ENCODE results near the gene ST6GALNAC1. TPM values are rescaled to one million over a fixed set of nuclear protein-coding genes. Genes with fewer than 3 reads are reported as not detected.

Gene ST6GALNAC1
- total and polyA plus RNA-seq, 12 donors = 0.25 to 0.88 (median 0.47) TPM; not detected in 7

GRCh38 chr17:76671123-76671911 lies 27.8 kb upstream of the ST6GALNAC1 start:
- intact Hi-C loops (cut with DNase I) = no loop called here

DNA sequence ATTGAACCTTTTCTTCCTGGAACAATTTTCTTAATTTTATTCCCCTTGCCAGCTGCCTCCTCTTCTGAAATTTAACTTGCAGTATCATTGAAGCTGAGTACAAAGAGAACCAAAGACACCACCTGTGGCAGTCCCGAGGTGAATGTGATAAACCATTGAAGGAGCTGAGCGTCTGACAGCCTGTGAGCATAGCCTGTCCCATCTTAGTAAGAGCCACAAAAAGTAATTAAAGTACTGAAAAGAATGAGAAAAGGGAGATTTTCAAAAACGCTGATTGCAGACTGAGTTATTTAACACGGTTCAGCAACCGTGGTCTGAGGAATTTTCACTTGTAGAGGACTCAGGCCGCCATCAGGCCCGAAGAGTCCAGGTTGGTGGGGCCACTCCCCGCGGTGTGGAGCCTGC lies 27.2 kb upstream of the ST6GALNAC1 start:
- Histone ChIP-seq H3K36me3 (replicated peaks in 1 of 2) (peaks cover 0 to 3% of the 10 kb centered on the region in 2 donors), H3K27me3 (no peaks in the 10 kb centered on the region), H3K4me1 (replicated peaks in 1 of 2) (peaks cover 14% of the 10 kb centered on the region in 2 donors), H3K27ac (peak overlapping the region in 3 of 5 donors; percentile 48 to 82 (median 65)), H3K9me3 (replicated peaks in 1 of 3) (no peaks in the 10 kb centered on the region), H3K4me3 (no peak overlapping the region)
- intact Hi-C loops (cut with DNase I) = no loop called here
- no peak for DNase-seq
- TF ChIP-seq, protein P1, sequence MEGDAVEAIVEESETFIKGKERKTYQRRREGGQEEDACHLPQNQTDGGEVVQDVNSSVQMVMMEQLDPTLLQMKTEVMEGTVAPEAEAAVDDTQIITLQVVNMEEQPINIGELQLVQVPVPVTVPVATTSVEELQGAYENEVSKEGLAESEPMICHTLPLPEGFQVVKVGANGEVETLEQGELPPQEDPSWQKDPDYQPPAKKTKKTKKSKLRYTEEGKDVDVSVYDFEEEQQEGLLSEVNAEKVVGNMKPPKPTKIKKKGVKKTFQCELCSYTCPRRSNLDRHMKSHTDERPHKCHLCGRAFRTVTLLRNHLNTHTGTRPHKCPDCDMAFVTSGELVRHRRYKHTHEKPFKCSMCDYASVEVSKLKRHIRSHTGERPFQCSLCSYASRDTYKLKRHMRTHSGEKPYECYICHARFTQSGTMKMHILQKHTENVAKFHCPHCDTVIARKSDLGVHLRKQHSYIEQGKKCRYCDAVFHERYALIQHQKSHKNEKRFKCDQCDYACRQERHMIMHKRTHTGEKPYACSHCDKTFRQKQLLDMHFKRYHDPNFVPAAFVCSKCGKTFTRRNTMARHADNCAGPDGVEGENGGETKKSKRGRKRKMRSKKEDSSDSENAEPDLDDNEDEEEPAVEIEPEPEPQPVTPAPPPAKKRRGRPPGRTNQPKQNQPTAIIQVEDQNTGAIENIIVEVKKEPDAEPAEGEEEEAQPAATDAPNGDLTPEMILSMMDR (IDR thresholded peaks at IDR 0.05) = no peak
- no peak for TF ChIP-seq POLR2A (IDR thresholded peaks at IDR 0.05)
- WGBS, 4 donors = 59 to 69% (median 65%) methylated on average over 9 of the region's 9 CpGs

More at GRCh38 chr17:76671123-76671911, 27.8 kb upstream of the ST6GALNAC1 start:
- TF ChIP-seq, protein P1 (IDR thresholded peaks at IDR 0.05) = no peak
- peak in 1 of 2 donors; percentile 36 for TF ChIP-seq POLR2A (IDR thresholded peaks at IDR 0.05)
- Histone ChIP-seq H3K27ac (peak overlapping the region in 4 of 5 donors; percentile 62 to 89 (median 84)), H3K36me3 (replicated peaks in 1 of 2) (peaks cover 0 to 9% of the 10 kb centered on the region in 2 donors), H3K4me1 (replicated peaks in 1 of 2) (peaks cover 14% of the 10 kb centered on the region in 2 donors), H3K27me3 (no peaks in the 10 kb centered on the region), H3K4me3 (peak overlapping the region in 2 of 4 donors; percentile 29 to 79), H3K9me3 (replicated peaks in 1 of 3) (no peaks in the 10 kb centered on the region)
- peak; percentile 99 to 100 (median 100) for DNase-seq
- 17 to 30% (median 22%) methylated on average over 18 to 32 of the region's 32 CpGs for whole genome bisulfite sequencing, 4 donors

DNA sequence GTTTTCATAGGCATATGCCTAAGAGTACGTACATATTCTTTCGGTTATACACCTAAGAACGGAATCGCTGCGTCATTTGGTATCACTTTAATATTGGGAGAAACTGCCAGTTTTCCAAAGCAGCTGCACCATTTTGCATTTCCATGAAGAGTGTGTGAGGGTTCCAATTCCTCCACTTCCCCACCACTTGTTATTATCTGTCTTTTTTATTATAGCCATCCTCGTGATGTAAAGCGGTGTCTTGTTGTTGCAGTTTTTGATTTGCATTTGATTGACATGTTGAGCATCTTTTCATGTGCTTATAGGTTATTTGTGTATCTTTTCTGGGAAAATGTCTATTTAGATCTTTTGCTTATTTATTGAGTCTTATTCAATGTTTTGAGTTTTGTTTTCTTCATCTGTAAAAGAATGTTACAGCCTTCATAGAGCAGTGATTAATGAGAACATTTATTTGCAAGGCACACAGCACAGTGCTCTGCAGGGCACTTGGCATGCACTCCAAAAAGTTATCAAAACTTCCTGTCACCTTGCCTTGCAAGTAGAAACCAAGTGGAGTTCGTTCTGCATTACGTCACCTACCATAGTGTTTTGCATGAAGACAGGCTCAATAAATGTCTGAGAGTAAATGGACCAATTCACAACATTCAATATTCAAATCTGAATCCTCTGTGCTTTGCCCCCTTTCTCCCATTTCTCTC lies 26.6 kb upstream of the ST6GALNAC1 start:
- Histone ChIP-seq H3K27ac (peak overlapping the region in 1 of 5 donors; percentile 82), H3K4me3 (no peak overlapping the region), H3K36me3 (replicated peaks in 1 of 2) (no peaks in the 10 kb centered on the region), H3K27me3 (no peaks in the 10 kb centered on the region), H3K4me1 (replicated peaks in 1 of 2) (peaks cover 14% of the 10 kb centered on the region in 2 donors), H3K9me3 (replicated peaks in 1 of 3) (no peaks in the 10 kb centered on the region)
- intact Hi-C loops (cut with DNase I) = no loop called here
- TF ChIP-seq, protein P1 (IDR thresholded peaks at IDR 0.05) = no peak
- no peak for TF ChIP-seq POLR2A (IDR thresholded peaks at IDR 0.05)
- peak in 3 of 7 donors; percentile 23 to 56 (median 48) for DNase-seq
- WGBS, 4 donors = 73 to 80% (median 80%) methylated on average over 9 of the region's 9 CpGs

- Histone ChIP-seq H3K9me3 (replicated peaks in 1 of 3) (no peaks in the 10 kb centered on the region), H3K27me3 (no peaks in the 10 kb centered on the region), H3K4me1 (replicated peaks in 1 of 2) (peaks cover 14% of the 10 kb centered on the region in 2 donors), H3K4me3 (no peak overlapping the region), H3K36me3 (replicated peaks in 1 of 2) (no peaks in the 10 kb centered on the region), H3K27ac (no peak overlapping the region)
- peak in 1 of 7 donors; percentile 20 for DNase-seq
- WGBS, 4 donors = 66 to 75% (median 71%) methylated on average over 14 of the region's 14 CpGs
- intact Hi-C loops (cut with DNase I) = no loop called here
- TF ChIP-seq POLR2A (IDR thresholded peaks at IDR 0.05) = no peak
- TF ChIP-seq, protein P1 (IDR thresholded peaks at IDR 0.05) = no peak
These were observed 24.4 kb upstream of the ST6GALNAC1 start for GRCh38 chr17:76667786-76668453.

All from adrenal gland (tissue), 12 donors.